HG03103 (cell line): ENCODE results near the gene ZDHHC16.
"Not testable (repeated sequence)": the region's sequence is repeated elsewhere in the genome, so short reads cannot be mapped to it uniquely, and the experiment has no call there.

Experiments
- ATAC-seq: cut with Tn5 transposase; IDR thresholded peaks from one replicate; pipeline ENCODE4 v1.9.1; 2021; ENCODE audit warnings: low read depth; ENCODE audit not compliant: unreplicated experiment

ZDHHC16 gene

DNA sequence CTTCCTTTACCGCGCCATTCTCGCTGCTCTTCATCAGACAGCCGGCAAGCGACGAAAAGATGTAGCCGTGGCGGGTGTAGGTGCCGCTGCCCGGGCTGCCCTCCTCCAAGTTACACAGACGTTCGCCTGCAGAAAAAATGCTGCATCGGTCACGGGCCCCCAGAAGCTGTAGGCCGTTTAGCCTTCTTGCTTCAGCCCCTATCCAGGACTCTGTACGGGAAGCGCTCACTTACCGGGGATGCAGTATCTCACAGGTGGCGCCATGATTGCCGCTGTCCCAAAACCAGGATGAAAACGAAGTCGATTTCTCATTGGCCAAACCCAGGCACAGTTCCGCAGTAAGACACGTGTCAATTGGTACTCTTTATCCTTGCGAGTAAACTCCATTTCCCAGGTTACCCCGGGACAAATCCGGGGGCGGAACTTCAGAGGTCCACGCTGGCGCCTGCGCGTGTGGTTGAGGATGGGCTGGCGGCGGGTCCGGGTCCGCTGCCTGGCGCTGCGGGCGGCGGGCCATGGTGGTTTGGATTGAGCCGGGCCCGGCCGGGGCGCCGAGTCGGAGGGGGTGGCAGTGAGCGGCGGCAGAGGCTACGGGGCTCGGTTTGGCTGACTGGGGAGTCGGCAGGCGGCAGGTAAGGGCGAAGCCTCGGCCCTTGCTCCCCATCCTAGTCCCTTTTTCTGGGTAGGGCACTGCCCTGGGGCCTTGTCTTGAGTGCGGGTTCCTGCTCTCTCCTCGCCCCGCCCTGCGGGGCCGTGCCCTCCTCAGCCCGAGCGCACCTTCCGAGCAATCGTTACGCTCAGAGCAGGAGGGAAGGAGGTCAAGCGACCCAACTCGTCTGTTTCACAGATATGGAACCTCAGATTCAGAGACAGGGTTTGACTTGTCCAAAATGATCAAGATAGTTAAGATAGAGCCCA, at the start of gene ZDHHC16, which contains the start of gene EXOSC1:
ZDHHC16 (plus strand) TSS at position 454 of the 918 bp plus-strand sequence. CDS start 5,501 bp downstream, outside the sequence.
EXOSC1 (minus strand) TSS at position 285 of the 918 bp plus-strand sequence; CDS start at position 264, 21 bp downstream.
- peak; percentile 87 for ATAC-seq

DNA sequence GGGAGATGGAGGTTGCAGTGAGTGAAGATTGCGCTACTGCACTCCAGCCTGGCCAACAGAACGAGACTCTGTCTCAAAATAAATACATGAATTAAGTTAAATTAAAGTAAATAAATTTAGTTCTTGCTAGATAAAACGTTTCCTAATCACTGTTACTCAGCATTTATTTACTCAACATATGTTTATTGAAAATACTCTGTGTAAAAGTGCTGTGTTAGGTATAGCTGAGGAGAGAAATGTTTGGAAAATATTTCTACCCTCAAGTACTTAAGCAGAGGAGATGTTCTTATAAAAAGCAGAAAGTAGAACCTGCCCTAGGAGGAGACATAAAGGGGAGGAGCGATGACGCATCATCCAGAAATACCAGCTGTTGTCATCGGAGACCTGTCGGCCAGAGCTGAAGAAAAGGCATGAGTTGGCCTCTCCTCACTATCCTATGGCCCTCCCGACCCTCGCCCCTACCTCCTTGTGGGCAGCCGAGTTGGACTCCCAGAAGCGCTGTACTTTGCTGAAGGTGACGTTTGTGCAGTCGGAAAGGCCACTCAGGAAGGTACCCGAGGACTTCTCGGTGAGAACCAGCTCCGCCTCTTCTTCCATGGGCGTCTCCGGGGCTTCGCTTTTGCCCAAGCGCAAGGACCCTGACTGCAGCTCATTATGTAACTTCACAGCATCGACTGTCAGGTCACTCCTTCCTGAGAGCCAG, 46.0 kb upstream of the ZDHHC16 start:
- no peak for ATAC-seq

DNA sequence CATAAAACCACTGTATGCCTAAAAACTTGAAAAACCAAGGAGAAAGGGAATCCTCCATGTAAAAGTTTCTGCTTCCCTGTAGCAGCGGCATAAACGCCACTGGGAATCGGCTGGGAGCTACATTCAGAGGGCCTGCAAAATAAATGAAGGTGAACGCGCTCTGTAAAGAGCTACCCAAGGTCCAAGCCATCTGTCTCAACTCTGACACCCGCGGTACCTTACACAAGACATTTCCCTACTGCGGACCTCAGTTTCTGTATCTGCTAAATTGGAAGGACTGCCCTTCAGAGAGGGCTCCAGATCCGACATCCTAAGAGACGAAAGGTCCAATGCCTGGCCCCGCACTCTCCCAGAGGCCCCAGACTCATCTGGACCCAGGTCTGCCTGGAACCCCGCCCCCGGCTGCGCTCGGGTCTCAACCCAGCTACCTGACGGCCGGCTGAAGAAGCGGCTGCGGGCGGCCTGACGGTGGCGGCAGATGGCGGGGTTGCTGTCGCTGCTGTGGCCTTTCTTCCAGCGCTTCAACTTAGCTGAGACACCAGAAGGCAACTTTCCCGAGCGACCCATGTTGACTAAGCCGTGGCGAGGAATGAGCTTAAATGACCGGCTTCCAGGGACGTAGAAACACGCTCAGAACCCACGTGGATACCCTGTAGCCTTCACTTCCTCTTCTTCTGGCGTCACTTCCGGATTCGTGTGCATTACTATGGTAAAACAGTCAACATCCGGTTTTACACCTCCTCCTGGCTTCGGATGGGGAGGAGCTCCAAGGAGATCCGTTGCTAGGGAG, 45.1 kb upstream of the ZDHHC16 start, which contains the start of gene RRP12:
RRP12 (minus strand) TSS at position 676 of the 790 bp plus-strand sequence; CDS start at position 567, 109 bp downstream.
- peak; percentile 95 for ATAC-seq

DNA sequence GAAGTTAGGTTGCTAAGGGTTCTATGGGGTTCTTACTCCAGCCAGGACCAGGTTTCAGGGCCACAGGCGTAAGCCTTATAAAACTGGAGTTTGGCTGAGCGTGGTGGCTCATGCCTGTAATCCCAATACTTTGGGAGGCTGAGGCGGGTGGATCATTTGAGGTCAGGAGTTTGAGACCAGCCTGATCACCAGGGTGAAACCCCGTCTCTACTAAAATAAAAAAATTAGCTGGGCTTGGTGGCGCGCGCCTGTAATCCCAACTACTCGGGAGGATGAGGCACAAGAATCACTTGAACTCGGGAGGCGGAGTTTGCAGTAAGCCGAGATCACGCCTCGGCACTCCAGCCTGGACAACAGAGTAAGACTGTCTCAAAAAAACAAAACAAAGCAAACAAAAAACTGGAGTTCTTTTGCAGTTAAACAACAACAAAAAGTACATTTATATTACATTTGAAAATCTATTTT, 44.5 kb upstream of the ZDHHC16 start:
- no peak for ATAC-seq

DNA sequence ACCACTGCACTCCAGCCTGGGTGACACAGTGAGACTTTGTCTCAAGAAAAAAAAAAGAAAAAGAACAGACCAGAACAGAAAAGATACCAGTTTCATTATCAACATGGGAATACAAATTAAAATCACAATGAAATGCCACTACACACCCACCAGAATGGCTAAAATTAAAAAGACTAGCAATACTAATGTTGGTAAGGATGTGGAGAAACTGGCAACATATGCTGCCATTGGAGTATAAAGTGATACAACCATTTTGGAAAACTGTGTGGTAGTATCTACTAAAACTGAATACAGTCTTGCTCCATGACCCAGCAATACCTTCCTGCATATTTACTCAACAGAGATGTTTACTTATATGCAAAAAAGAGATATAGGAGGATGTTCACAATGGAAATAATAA, 41.9 kb upstream of the ZDHHC16 start:
- ATAC-seq = no peak

DNA sequence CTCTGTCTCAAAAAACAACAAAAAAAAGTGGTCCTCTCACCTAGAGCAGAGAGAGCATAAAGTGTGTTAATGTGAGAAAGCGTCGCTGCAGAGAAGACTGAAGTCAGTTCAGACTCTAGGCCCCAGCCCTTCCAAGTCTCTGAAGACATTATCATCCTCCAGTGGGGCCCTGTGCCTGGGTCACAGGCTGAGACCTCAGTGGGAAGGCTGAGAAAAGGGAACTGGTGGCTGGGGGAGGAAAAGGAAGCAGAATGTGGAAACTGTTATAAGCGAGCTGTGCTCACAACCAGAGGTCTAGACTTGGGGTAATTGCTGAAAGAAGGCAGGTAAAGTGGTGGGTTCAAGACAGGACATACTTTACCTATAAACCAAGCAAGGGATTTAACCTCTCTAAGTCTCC, 39.9 kb upstream of the ZDHHC16 start:
- no peak for ATAC-seq

DNA sequence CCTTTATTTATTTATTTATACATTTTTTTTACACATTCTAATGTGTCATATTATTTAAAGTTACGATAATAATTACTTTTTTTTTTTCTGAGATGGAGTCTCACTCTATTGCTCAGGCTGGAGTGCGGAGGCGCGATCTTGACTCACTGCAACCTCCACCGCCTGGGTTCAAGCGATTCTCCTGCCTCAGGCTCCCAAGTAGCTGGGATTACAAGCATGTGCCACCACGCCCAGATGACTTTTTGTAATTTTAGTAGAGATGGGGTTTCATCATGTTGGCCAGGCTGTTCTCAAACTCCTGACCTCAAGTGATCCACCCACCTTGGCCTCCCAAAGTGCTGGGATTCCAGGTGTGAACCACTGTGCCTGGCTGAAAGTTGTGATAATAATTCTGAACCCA, 39.5 kb upstream of the ZDHHC16 start:
- ATAC-seq = not testable (repeated sequence)

DNA sequence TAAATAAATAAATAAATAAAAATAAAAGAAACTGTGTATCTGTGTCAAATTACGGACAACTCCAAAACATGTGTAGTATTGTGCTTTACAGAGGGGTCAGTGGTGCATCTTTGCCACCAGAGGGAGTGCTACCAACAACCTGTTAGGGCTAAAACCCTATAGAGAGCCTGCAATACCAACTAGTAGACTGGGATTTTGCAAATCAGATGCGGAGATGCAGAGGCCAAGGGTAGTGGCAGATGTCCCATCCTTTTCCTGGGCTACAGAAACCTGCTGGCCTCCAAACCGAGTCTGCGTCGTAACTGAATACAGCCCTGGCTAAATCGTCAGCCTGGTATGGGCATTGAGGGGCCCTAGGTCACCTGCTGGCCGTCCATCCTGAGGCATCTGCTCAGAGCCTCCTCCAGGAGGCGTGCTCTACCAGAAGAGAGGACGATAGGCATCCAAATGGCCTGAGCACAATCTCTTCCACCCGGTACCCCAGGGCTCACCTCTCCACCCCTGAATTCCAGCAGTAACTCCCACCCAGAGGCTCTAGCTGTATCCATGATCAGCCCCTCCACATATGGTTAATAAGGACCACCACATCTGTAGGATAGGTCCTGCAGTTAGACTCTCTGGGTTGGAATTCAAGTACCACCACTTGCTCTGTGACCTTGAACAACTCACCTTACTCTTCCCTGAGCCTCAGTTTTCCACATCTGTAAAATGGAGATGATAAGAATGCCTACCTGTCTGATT, 38.6 kb upstream of the ZDHHC16 start:
- ATAC-seq = peak; percentile 76

DNA sequence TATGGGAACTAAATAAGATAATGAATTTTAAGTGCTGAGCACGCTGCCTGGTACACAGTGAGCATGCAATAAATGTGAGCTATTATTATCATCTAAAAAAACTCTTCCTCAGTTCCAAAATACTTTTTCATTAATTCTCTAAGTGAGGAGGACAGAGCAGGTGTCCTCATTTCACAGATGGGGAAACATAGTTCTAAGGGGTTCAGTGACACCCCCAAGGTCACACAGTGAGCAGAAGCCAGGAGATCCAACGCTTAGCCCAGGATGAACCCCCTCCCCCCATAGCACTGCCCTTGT, 38.1 kb upstream of the ZDHHC16 start:
- ATAC-seq = no peak

DNA sequence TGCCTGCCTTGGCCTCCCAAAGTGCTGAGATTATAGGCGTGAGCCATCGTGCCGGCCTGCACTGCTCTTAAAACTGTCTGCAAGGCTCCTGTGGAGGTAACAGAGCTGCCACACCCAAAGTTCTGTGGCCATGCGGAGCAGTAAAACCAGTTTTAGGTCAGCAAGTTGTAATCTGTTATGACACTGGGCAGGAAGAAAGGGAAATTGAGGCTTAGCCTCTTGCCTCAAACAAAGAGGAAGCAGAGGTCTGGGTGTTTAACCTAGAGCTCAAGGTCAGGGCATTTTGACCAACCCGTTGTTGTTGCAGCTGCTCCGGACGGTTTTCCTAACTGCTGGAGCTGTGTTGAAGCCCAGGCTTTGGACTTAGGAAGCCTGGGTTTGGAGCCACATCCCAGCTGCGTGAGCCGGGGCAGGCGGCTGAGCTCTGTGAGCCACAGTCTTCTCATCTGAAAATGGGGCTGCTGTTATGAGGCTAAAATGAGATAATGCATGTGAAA, 37.4 kb upstream of the ZDHHC16 start:
- no peak for ATAC-seq

DNA sequence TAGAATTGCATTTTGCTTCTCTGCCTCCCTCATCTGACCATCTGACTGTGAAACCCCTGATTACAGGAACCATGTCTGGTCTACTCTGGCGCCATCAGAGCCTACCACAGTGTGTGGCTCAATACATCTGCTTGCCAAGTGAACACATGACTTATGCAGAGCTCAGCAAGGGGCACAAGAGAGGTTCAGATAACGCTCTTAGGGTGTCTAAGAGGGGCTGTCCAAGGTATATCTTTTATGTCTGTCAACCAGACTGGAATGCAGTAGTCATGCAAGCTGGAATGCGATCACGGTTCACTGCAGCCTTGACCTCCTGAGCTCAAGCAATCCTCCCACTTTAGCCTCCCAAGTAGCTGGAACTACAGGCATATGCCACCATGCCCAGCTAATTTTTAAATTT, 34.6 kb upstream of the ZDHHC16 start:
- no peak for ATAC-seq

DNA sequence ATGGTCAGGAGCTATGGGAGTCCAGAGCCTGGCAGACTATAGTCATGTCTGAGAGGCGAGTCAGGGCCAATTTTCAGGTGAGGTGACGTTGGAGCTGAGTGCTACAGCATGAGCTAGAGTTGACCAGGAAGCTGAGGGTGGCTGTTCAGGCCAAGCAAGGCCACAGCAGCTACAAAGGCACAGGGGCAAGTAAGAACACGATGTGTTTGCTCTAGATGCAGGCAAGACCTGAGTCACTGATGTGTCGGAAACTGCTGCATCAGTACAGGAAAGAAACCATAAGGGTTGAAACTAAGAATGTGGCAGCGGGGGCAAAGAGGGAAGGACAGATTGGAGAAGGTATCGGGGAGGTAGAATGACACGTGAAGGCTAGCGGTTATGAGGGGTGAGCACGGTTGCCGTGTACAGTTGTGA, 33.1 kb upstream of the ZDHHC16 start:
- no peak for ATAC-seq

DNA sequence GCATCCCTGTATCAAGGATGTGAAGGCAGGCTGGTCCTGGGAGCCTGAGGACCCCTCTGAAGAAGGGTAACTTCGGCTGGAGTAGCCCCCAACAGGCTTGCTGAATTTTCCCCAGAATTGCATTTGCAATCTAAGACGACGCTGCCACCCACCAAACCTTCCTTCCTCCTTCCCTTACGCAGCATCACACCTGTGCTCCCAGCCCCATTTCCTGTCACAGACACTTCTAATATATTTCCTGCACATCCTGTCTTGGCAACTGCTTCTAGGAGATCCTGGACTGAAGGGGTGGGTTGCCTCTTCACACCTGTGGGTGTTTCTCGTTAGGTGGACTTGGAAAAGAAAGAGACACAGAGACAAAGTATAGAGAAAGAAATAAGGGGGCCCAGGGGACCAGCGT, 29.4 kb upstream of the ZDHHC16 start:
- ATAC-seq = no peak

DNA sequence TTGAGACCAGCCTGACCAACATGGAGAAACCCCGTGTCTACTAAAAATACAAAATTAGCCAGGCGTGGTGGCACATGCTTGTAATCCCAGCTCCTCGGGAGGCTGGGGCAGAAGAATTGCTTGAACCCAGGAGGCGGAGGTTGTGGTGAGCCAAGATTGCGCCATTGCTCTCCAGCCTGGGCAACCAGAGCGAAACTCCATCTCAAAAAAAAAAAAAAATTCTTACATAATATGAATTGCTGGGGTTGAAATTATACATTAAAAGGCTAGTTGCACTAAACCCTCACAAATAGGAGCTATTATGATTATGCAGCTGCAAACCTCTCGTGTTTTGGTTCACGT, 22.2 kb upstream of the ZDHHC16 start:
- ATAC-seq = not testable (repeated sequence)

DNA sequence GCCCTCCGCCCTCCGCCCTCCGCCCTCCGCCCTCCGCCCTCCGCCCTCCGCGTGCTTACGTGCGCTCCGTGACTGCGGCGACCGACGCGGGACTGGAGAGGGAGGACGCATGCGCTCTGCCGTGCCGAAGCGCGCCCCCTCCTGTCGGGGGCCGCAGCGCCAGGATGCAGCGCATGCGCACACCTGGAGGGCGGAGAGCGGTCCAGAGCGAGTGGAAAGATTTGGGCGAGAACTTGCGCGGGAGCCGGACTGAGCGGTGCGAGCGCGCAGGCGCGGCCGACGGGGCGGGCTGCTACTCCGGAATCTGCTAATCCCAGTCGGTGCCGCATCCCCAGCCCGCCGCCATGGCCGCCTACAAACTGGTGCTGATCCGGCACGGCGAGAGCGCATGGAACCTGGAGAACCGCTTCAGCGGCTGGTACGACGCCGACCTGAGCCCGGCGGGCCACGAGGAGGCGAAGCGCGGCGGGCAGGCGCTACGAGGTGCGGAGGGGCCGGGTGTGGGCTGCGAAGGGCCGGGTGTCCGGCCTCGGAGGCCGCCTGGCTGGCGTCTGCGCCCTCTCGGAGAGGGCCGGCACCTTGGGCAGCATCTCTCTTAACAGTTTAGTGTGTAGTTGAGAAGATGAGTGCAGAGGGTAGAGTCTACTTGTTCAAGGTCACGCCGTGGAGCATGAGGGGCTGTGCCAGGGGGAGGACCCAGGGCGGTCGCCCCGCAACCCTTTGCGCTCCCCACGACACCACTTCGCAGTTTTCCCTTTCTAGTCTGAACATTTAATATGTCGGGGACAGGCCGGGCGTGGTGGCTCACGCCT, 19.8 kb upstream of the ZDHHC16 start, which contains the start of gene PGAM1:
PGAM1 (plus strand) TSS at position 228 of the 812 bp plus-strand sequence; CDS start at position 345, 117 bp downstream.
- ATAC-seq = peak; percentile 79

DNA sequence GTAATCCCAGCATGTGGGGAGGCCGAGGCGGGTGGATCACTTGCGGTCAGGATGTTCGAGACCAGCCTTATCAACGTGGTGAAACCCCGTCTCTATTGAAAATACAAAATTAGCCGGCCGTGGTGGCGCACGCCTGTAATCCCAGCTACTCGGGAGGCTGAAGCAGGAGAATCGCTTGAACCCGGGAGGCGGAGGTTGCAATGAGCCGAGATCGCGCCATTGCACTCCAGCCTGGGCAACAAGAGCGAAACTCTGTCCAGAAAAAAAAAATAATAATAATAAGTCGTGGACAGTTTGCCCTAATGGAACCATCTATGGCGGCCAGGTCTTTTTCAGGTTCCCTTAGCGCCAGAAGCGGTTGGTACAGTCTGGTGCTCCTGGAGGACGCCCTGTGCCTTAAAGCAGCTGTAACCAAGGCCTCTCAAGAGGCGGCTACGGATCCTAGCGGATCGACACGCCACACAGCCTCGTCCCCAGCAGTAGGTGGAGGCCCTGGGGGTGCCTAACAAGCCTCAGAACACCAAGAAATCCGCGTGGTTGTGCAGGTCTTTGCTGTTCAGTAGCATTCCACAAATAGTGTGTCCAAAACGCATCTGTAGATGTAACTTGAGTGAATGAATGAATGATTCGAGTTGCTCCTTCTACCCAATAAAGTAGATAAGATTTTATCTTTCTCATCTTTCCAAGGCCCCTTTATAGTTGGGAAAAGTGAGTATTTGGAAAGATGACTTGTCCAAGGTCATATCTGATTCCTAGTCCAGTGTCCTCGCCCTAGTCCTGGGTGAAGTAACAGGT, 19.0 kb upstream of the ZDHHC16 start:
- ATAC-seq = no peak

DNA sequence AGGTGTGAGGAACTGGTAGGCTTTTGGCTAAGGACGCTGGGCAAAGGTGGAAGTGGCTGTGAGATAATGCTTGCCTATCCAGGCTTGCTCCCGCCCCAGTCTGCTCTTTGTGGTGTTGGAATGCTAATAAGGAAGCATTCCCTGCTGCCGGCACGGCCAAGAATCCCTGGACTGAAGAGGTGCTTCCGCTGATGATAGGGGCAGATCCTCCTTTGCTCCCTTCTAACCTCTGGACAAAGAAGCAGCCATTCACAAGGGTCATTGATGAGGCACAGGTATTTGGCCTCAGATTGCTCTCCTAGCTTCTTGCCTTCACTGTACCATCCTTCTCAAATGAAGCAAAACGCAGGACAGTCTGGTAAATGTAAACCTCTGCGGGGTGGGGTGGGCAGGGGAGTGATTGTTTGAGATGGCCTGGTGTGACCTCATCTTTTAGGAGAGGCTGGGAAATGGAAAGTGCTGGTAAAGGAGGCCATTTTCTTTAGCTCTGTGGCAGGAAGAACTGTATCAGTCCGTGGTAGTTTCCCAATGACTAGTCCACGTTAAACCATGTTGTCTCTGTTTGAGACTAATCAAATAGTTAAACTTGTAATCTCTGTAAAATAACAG, 18.3 kb upstream of the ZDHHC16 start:
- ATAC-seq = no peak

DNA sequence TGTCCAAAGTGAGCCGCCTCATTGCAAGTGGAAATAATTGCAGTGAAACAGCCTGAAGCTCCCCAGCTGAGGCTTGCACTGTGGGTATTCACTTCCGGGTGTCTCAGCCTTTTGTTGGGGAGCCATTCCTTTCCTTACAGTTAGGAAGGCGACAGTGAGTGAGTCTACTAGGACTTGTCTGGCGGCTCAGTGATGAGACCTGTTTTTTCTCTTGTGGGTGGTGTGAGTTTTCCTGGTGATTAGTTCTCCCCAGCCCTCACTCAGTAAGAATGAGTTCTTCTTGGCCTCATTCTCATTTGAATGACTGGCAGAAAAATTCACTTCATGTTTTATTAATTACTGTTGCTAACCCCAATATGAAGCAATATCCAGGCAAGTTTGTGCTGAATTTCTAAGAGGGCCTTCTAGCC, 17.4 kb upstream of the ZDHHC16 start:
- ATAC-seq = no peak
